ENCODE measurements around the gene SH3GLB1.

DNA sequence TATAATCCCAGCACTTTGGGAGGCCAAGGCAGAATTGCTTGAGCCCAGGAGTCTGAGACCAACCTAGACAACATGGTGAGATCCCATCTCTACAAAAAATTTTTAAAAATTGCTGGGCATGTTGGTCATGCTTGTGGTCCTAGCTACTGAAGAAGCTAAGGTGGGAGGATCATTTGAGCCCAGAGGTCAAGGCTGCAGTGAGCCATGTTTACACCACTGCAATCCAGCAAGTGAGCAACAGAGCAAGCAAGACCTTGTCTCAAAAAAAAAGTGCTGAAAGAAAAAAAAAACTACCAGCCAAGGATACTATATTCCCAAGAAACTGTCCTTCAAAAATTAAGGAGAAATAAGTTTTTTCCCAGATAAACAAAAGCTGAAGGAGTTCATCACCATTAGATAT is 78.1 kb downstream of the SH3GLB1 start:
- TF ChIP-seq POLR2A (IDR thresholded peaks at IDR 0.05; ENCODE audit: low read depth), result no peak
- TF ChIP-seq, protein P1, sequence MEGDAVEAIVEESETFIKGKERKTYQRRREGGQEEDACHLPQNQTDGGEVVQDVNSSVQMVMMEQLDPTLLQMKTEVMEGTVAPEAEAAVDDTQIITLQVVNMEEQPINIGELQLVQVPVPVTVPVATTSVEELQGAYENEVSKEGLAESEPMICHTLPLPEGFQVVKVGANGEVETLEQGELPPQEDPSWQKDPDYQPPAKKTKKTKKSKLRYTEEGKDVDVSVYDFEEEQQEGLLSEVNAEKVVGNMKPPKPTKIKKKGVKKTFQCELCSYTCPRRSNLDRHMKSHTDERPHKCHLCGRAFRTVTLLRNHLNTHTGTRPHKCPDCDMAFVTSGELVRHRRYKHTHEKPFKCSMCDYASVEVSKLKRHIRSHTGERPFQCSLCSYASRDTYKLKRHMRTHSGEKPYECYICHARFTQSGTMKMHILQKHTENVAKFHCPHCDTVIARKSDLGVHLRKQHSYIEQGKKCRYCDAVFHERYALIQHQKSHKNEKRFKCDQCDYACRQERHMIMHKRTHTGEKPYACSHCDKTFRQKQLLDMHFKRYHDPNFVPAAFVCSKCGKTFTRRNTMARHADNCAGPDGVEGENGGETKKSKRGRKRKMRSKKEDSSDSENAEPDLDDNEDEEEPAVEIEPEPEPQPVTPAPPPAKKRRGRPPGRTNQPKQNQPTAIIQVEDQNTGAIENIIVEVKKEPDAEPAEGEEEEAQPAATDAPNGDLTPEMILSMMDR (IDR thresholded peaks at IDR 0.05), result no peak
- TF ChIP-seq EP300 (IDR thresholded peaks at IDR 0.05), result no peak

Measured in esophagus muscularis mucosa (tissue), 4 donors.